Measurements from ENCODE around the gene PRAMEF13.
"Not testable (repeated sequence)": the region's sequence is repeated elsewhere in the genome, so short reads cannot be mapped to it uniquely, and the experiment has no call there.

DNA sequence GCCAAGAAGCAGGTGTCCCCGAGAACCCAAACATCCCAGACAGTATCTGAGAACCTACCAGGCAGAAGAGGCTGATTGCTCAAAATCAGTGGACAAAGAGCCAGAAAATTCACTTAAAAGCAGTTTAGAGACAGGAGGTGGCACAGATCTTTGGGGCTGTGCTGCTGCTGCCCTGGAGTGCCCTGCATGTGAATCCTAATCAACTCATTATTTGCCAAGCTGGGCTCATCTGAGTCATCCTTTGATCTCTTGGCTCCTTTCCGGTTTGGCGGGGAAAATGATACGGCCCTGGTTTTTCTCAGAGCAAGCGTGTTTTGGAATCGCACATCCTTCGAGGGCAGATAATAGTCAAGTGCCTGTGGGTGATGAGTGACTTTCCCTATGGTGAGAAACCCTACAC is 15.4 kb upstream of the PRAMEF13 start:
- TF ChIP-seq ZFP41 (tag by site-specific recombination; IDR thresholded peaks at IDR 0.05; ENCODE audit: borderline replicate concordance); KLF10 (tag by site-specific recombination; IDR thresholded peaks at IDR 0.05); ZSCAN18 (tag by site-specific recombination; IDR thresholded peaks at IDR 0.05); ZNF248 (tag by site-specific recombination; IDR thresholded peaks at IDR 0.05); ZNF558 (tag by site-specific recombination; IDR thresholded peaks at IDR 0.05); REST (tag by site-specific recombination; IDR thresholded peaks at IDR 0.05); ZNF670 (tag by site-specific recombination; IDR thresholded peaks at IDR 0.05; ENCODE audit: low read depth); ZNF571 (tag by site-specific recombination; IDR thresholded peaks at IDR 0.05); ZNF140 (tag by site-specific recombination; IDR thresholded peaks at IDR 0.05); PRDM1 (tag by site-specific recombination; IDR thresholded peaks at IDR 0.05); ZNF24 (tag by site-specific recombination; IDR thresholded peaks at IDR 0.05); SP7 (tag by site-specific recombination; IDR thresholded peaks at IDR 0.05): not testable (repeated sequence)
- TF ChIP-seq, protein P1, sequence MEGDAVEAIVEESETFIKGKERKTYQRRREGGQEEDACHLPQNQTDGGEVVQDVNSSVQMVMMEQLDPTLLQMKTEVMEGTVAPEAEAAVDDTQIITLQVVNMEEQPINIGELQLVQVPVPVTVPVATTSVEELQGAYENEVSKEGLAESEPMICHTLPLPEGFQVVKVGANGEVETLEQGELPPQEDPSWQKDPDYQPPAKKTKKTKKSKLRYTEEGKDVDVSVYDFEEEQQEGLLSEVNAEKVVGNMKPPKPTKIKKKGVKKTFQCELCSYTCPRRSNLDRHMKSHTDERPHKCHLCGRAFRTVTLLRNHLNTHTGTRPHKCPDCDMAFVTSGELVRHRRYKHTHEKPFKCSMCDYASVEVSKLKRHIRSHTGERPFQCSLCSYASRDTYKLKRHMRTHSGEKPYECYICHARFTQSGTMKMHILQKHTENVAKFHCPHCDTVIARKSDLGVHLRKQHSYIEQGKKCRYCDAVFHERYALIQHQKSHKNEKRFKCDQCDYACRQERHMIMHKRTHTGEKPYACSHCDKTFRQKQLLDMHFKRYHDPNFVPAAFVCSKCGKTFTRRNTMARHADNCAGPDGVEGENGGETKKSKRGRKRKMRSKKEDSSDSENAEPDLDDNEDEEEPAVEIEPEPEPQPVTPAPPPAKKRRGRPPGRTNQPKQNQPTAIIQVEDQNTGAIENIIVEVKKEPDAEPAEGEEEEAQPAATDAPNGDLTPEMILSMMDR (tag by site-specific recombination; IDR thresholded peaks at IDR 0.05), result not testable (repeated sequence)
- TF ChIP-seq, protein P2, sequence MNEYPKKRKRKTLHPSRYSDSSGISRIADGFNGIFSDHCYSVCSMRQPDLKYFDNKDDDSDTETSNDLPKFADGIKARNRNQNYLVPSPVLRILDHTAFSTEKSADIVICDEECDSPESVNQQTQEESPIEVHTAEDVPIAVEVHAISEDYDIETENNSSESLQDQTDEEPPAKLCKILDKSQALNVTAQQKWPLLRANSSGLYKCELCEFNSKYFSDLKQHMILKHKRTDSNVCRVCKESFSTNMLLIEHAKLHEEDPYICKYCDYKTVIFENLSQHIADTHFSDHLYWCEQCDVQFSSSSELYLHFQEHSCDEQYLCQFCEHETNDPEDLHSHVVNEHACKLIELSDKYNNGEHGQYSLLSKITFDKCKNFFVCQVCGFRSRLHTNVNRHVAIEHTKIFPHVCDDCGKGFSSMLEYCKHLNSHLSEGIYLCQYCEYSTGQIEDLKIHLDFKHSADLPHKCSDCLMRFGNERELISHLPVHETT (tag by site-specific recombination; IDR thresholded peaks at IDR 0.05), result not testable (repeated sequence)

Measured in HEK293 (cell line).